Measurements from ENCODE around the gene NBEAL1. TPM values are rescaled to one million over a fixed set of nuclear protein-coding genes. Genes with fewer than 3 reads are reported as not detected.

The NBEAL1 gene
- total and polyA plus RNA-seq, 2 experiments from 2014 or later, result 13.3 to 21.8 TPM

DNA sequence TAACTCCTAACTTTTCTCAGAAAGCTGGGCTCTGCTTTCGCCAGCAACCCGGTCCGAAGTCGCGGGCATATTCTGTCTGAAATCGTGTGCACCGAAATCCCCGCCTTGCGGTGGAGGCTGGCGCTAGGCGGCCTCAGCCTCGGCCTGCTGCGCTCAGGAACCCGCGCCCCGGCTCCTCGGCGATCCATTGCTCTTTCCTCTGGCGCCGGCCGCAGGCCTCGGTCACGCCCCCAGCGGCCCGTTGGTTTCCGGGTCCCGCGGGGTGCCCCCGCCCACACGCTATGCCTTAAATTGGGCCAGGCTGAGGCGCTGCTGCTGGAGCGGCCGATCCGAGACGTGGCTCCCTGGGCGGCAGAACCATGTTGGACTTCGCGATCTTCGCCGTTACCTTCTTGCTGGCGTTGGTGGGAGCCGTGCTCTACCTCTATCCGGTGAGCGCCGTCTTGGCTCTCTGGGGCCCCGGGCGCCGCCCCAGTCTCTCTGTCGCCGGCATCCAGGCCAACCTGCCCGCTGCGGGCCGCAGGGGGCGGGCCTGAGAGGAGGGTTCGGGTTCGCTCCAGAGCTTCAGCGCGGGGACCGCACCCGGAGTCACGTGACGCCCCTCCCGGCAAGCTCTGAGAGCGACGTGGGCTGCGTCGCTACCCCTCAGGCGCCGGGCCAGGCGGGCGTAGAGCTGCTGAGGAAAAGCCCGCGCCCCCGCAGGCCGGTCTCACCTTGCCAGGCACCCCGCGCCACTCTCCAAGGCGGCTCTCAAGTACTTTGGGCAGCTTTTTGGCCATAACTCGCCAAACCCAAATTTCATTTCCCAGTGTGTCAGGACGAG lies 224.2 kb downstream of the NBEAL1 start, which contains the start of gene CYP20A1 (continued):
- TF ChIP-seq, protein P1, sequence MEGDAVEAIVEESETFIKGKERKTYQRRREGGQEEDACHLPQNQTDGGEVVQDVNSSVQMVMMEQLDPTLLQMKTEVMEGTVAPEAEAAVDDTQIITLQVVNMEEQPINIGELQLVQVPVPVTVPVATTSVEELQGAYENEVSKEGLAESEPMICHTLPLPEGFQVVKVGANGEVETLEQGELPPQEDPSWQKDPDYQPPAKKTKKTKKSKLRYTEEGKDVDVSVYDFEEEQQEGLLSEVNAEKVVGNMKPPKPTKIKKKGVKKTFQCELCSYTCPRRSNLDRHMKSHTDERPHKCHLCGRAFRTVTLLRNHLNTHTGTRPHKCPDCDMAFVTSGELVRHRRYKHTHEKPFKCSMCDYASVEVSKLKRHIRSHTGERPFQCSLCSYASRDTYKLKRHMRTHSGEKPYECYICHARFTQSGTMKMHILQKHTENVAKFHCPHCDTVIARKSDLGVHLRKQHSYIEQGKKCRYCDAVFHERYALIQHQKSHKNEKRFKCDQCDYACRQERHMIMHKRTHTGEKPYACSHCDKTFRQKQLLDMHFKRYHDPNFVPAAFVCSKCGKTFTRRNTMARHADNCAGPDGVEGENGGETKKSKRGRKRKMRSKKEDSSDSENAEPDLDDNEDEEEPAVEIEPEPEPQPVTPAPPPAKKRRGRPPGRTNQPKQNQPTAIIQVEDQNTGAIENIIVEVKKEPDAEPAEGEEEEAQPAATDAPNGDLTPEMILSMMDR (conservative IDR thresholded peaks at IDR 0.05; ENCODE audit: low read depth in 2 of 2), result peak; percentile 11 to 44; a peak in 2 of 4 replicates
- TF ChIP-seq, protein P2, sequence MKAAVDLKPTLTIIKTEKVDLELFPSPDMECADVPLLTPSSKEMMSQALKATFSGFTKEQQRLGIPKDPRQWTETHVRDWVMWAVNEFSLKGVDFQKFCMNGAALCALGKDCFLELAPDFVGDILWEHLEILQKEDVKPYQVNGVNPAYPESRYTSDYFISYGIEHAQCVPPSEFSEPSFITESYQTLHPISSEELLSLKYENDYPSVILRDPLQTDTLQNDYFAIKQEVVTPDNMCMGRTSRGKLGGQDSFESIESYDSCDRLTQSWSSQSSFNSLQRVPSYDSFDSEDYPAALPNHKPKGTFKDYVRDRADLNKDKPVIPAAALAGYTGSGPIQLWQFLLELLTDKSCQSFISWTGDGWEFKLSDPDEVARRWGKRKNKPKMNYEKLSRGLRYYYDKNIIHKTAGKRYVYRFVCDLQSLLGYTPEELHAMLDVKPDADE (IDR thresholded peaks at IDR 0.05), result peak; percentile 58

DNA sequence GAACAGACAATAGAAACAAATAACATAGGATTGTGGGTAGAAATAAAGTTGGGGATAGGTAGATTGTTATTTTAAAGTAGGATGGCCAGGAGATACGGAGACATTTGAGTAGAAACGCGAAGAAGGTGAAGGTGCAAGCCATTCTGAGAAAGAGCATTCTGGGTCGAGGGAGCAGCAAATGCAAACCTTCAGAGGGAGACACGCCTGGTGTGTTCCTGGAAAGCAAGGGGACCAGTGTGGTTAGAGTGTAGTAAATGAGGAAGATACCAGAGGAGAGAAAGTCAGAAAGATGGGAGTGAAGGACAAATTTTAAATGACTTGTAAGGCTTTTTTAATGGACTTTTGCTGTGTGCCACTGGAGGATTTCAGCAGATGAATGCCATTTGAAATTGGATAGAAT lies 225.8 kb downstream of the NBEAL1 start:
- no peaks in the 10 kb centered on the region; the same call in 1 of the 2 replicates for H3K4me1 ChIP-seq (ENCODE audit: insufficient read depth)
- 0 out of 2 replicates have a peak, but pooled peaks cover 5% of the 10 kb centered on the region for H3F3A ChIP-seq (replicated peaks; ENCODE audit: low read depth)
- H4K20me1 ChIP-seq (replicated peaks; ENCODE audit: insufficient read depth), result no peaks in the 10 kb centered on the region
- Mint-ChIP-seq H3K9me3 (no peaks in the 10 kb centered on the region), H3K36me3 (ENCODE audit: low read depth) (peaks cover 19% of the 10 kb centered on the region), H3K27me3 (ENCODE audit: insufficient read depth, low read depth, poor library complexity) (peaks cover 10% of the 10 kb centered on the region), H3K4me1 (peaks cover 5% of the 10 kb centered on the region), H3K4me3 (peak overlapping the region; percentile 92), H3K27ac (no peak overlapping the region; the same call in 1 of the 2 replicates)
- no peaks in the 10 kb centered on the region for H3K9me2 ChIP-seq (ENCODE audit: insufficient read depth)
- H3K79me2 ChIP-seq (replicated peaks; ENCODE audit: insufficient read depth), result peaks cover 31% of the 10 kb centered on the region
- H3K36me3 ChIP-seq (ENCODE audit: insufficient read depth), result no peaks in the 10 kb centered on the region
- no peaks in the 10 kb centered on the region for H3K27me3 ChIP-seq (ENCODE audit: insufficient read depth)
- H2AFZ ChIP-seq, result no peak overlapping the region
- peak overlapping the region; percentile 85 for H3K4me3 ChIP-seq
- no peak overlapping the region for H3K27ac ChIP-seq (ENCODE audit: low read depth)
- DNase-seq (ENCODE audit: low spot score) (no peak), ATAC-seq (no peak)
- H3K4me2 ChIP-seq, result peak overlapping the region; percentile 93
- TF ChIP-seq, protein P3, sequence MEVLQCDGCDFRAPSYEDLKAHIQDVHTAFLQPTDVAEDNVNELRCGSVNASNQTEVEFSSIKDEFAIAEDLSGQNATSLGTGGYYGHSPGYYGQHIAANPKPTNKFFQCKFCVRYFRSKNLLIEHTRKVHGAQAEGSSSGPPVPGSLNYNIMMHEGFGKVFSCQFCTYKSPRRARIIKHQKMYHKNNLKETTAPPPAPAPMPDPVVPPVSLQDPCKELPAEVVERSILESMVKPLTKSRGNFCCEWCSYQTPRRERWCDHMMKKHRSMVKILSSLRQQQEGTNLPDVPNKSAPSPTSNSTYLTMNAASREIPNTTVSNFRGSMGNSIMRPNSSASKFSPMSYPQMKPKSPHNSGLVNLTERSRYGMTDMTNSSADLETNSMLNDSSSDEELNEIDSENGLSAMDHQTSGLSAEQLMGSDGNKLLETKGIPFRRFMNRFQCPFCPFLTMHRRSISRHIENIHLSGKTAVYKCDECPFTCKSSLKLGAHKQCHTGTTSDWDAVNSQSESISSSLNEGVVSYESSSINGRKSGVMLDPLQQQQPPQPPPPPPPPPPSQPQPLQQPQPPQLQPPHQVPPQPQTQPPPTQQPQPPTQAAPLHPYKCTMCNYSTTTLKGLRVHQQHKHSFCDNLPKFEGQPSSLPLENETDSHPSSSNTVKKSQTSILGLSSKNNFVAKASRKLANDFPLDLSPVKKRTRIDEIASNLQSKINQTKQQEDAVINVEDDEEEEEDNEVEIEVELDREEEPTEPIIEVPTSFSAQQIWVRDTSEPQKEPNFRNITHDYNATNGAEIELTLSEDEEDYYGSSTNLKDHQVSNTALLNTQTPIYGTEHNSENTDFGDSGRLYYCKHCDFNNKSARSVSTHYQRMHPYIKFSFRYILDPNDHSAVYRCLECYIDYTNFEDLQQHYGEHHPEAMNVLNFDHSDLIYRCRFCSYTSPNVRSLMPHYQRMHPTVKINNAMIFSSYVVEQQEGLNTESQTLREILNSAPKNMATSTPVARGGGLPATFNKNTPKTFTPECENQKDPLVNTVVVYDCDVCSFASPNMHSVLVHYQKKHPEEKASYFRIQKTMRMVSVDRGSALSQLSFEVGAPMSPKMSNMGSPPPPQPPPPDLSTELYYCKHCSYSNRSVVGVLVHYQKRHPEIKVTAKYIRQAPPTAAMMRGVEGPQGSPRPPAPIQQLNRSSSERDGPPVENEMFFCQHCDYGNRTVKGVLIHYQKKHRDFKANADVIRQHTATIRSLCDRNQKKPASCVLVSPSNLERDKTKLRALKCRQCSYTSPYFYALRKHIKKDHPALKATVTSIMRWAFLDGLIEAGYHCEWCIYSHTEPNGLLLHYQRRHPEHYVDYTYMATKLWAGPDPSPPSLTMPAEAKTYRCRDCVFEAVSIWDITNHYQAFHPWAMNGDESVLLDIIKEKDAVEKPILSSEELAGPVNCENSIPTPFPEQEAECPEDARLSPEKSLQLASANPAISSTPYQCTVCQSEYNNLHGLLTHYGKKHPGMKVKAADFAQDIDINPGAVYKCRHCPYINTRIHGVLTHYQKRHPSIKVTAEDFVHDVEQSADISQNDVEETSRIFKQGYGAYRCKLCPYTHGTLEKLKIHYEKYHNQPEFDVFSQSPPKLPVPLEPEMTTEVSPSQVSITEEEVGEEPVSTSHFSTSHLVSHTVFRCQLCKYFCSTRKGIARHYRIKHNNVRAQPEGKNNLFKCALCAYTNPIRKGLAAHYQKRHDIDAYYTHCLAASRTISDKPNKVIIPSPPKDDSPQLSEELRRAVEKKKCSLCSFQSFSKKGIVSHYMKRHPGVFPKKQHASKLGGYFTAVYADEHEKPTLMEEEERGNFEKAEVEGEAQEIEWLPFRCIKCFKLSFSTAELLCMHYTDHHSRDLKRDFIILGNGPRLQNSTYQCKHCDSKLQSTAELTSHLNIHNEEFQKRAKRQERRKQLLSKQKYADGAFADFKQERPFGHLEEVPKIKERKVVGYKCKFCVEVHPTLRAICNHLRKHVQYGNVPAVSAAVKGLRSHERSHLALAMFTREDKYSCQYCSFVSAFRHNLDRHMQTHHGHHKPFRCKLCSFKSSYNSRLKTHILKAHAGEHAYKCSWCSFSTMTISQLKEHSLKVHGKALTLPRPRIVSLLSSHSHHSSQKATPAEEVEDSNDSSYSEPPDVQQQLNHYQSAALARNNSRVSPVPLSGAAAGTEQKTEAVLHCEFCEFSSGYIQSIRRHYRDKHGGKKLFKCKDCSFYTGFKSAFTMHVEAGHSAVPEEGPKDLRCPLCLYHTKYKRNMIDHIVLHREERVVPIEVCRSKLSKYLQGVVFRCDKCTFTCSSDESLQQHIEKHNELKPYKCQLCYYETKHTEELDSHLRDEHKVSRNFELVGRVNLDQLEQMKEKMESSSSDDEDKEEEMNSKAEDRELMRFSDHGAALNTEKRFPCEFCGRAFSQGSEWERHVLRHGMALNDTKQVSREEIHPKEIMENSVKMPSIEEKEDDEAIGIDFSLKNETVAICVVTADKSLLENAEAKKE (CRISPR knock-in tag; IDR thresholded peaks at IDR 0.05), result no peak
- TF ChIP-seq EZH2phosphoT487 (IDR thresholded peaks at IDR 0.05; ENCODE audit: unreplicated experiment), result no peak
- TF ChIP-seq, protein P1 (conservative IDR thresholded peaks at IDR 0.05; ENCODE audit: low read depth in 2 of 2), result no peak
- TF ChIP-seq, protein P4, sequence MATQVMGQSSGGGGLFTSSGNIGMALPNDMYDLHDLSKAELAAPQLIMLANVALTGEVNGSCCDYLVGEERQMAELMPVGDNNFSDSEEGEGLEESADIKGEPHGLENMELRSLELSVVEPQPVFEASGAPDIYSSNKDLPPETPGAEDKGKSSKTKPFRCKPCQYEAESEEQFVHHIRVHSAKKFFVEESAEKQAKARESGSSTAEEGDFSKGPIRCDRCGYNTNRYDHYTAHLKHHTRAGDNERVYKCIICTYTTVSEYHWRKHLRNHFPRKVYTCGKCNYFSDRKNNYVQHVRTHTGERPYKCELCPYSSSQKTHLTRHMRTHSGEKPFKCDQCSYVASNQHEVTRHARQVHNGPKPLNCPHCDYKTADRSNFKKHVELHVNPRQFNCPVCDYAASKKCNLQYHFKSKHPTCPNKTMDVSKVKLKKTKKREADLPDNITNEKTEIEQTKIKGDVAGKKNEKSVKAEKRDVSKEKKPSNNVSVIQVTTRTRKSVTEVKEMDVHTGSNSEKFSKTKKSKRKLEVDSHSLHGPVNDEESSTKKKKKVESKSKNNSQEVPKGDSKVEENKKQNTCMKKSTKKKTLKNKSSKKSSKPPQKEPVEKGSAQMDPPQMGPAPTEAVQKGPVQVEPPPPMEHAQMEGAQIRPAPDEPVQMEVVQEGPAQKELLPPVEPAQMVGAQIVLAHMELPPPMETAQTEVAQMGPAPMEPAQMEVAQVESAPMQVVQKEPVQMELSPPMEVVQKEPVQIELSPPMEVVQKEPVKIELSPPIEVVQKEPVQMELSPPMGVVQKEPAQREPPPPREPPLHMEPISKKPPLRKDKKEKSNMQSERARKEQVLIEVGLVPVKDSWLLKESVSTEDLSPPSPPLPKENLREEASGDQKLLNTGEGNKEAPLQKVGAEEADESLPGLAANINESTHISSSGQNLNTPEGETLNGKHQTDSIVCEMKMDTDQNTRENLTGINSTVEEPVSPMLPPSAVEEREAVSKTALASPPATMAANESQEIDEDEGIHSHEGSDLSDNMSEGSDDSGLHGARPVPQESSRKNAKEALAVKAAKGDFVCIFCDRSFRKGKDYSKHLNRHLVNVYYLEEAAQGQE (IDR thresholded peaks at IDR 0.05; ENCODE audit: unreplicated experiment), result no peak
- TF ChIP-seq ZNF331 (CRISPR knock-in tag; IDR thresholded peaks at IDR 0.05; ENCODE audit: low read depth), result no peak
- TF ChIP-seq POLR2AphosphoS5 (IDR thresholded peaks at IDR 0.05; ENCODE audit: low read depth), result no peak
- no peak for TF ChIP-seq JUNB (IDR thresholded peaks at IDR 0.05; ENCODE audit: unreplicated experiment)

Measured in GM23338 (cell line).